Psoas muscle (tissue), 8 donors: ENCODE results near the gene PON3. TPM values are rescaled to one million over a fixed set of nuclear protein-coding genes. Genes with fewer than 3 reads are reported as not detected.

Experiments
- ATAC-seq, 4 donors: fragments of 200-7000 bp; cut with Tn5 transposase; one replicate each; pipeline ENCODE4 v1.9.1; 2020; ENCODE audit warnings: moderate library complexity in 3 of 4, mild to moderate bottlenecking in 2 of 4
- DNase-seq, 2 donors: peaks; one replicate each; pipeline ENCODE4 v3.0.0-alpha.2; 2020
- H3K27ac ChIP-seq: fragments of 200-600 bp; one replicate; pipeline ENCODE4 v1.8.0; 2022
- H3K27me3 ChIP-seq, 3 donors: fragments of 200-600 bp in 1 of 3; one replicate each; pipeline versions ENCODE4 v1.6.1 to v1.8.0; 2013 to 2022; ENCODE audit warnings: low read length in 2 of 3, mild to moderate bottlenecking in 2 of 3, moderate library complexity in 1 of 3; ENCODE audit not compliant: insufficient read depth in 3 of 3
- H3K36me3 ChIP-seq, 2 donors: fragments of 200-600 bp in 1 of 2; one replicate each; pipeline versions ENCODE4 v1.6.1 to v1.8.0; 2013 to 2022; ENCODE audit warnings: low read depth in 1 of 2, mild to moderate bottlenecking in 1 of 2, moderate library complexity in 1 of 2; ENCODE audit not compliant: insufficient read depth in 1 of 2
- H3K4me1 ChIP-seq: fragments of 200-600 bp; one replicate; pipeline ENCODE4 v1.8.0; 2022
- H3K4me3 ChIP-seq: fragments of 200-600 bp; one replicate; pipeline ENCODE4 v1.8.0; 2022; ENCODE audit warnings: mild to moderate bottlenecking
- H3K9me3 ChIP-seq: fragments of 200-600 bp; one replicate; pipeline ENCODE4 v1.8.0; 2022
- CTCF ChIP-seq: fragments of 200-600 bp; IDR thresholded peaks from one replicate; pipeline ENCODE4 v1.8.0; 2022; ENCODE audit warnings: antibody characterized with exemption
- WGBS, 3 donors: extraction: QIAGEN DNeasy Blood & Tissue Kit; methylation state at CpG; one replicate each; pipeline versions ENCODE4 v1.1.6 to v1.1.7; 2013; 5-methylcytosine and 5-hydroxymethylcytosine counted together
- intact Hi-C, 2 donors: fragments of 100-400 bp; cut with DNase I; formaldehyde crosslinking; loops; one replicate each; pipeline versions ENCODE4 v1.11.0 to v1.14.2; 2022
- polyA plus RNA-seq, 3 donors: library from polyadenylated mRNA; stranded (reverse); fragments of 200-250 nt; gene quantifications; one replicate each; pipeline ENCODE4 v1.2.3, GENCODE V29; 2013
- total RNA-seq, 4 donors: library from RNA; stranded (reverse); fragmentation: NEBNext Ultra II Directional in 2 of 4; extraction: Animal tissue kit (Norgen Biotek cat#: 25700) in 2 of 4; gene quantifications; one replicate each; pipeline versions ENCODE4 v1.2.1 to v1.2.4, GENCODE V29; 2021 to 2023
- donor health status: healthy with polysubstance abuse.
- donor health status: DM: no; HTN: no; CAD: no; lungs with moderate emphysema.
- donor health status: Bipolar disorder and iron deficiency.
- donor health status: healthy.
- donor health status: DM: yes; HTN: yes; CAD: no.
- donor health status: DM: no; HTN: no; CAD: no.
- donor health status: DM: no; HTN: no; CAD: no.
- donor health status: DM: yes; HTN: yes; CAD: no.

PON3 gene
- total and polyA plus RNA-seq, 7 donors = 0.30 to 0.50 (median 0.46) TPM; not detected in 1

GRCh38 chr7:95342642-95343307 is 53.4 kb downstream of the PON3 start:
- Histone ChIP-seq H3K4me3 (no peak overlapping the region), H3K36me3 (no peaks in the 10 kb centered on the region), H3K4me1 (no peaks in the 10 kb centered on the region), H3K9me3 (no peaks in the 10 kb centered on the region), H3K27me3 (no peaks in the 10 kb centered on the region), H3K27ac (no peak overlapping the region)
- no peak for DNase-seq
- ATAC-seq = no peak
- intact Hi-C loops = no loop called here
- no peak for TF ChIP-seq CTCF
- WGBS, 3 donors = 78 to 79% (median 78%) methylated on average over 4 of the region's 4 CpGs

- WGBS, 3 donors = 91 to 93% (median 92%) methylated on average over 3 of the region's 3 CpGs
- no peak for DNase-seq
- Histone ChIP-seq H3K4me3 (no peak overlapping the region), H3K27me3 (no peaks in the 10 kb centered on the region), H3K27ac (no peak overlapping the region), H3K4me1 (no peaks in the 10 kb centered on the region), H3K36me3 (no peaks in the 10 kb centered on the region), H3K9me3 (no peaks in the 10 kb centered on the region)
- TF ChIP-seq CTCF = no peak
- no peak for ATAC-seq
- intact Hi-C loops = no loop called here
These were observed 54.1 kb downstream of the PON3 start for GRCh38 chr7:95342029-95342428.

- ATAC-seq (no peak), DNase-seq (no peak)
- intact Hi-C loops = no loop called here
- Histone ChIP-seq H3K36me3 (no peaks in the 10 kb centered on the region), H3K4me1 (no peaks in the 10 kb centered on the region), H3K27ac (no peak overlapping the region), H3K4me3 (no peak overlapping the region), H3K27me3 (no peaks in the 10 kb centered on the region), H3K9me3 (no peaks in the 10 kb centered on the region)
- WGBS, 3 donors = 95 to 100% (median 98%) methylated on average over 2 of the region's 2 CpGs
- no peak for TF ChIP-seq CTCF
These were observed 55.7 kb downstream of the PON3 start for GRCh38 chr7:95340491-95340890.

GRCh38 chr7:95338832-95339231 is 57.3 kb downstream of the PON3 start:
- H3K4me1 ChIP-seq = no peaks in the 10 kb centered on the region
- no peak overlapping the region for H3K27ac ChIP-seq
- H3K36me3 ChIP-seq = no peaks in the 10 kb centered on the region
- ATAC-seq = no peak
- H3K9me3 ChIP-seq = no peaks in the 10 kb centered on the region
- 78 to 86% (median 81%) methylated on average over 3 of the region's 3 CpGs for WGBS, 3 donors
- no peaks in the 10 kb centered on the region for H3K27me3 ChIP-seq
- DNase-seq = no peak
- intact Hi-C loops = no loop called here
- TF ChIP-seq CTCF = no peak
- H3K4me3 ChIP-seq = no peak overlapping the region

- H3K27me3 ChIP-seq = no peaks in the 10 kb centered on the region
- H3K27ac ChIP-seq = no peak overlapping the region
- H3K9me3 ChIP-seq = no peaks in the 10 kb centered on the region
- peaks cover under 1% of the 10 kb centered on the region for H3K4me1 ChIP-seq
- H3K4me3 ChIP-seq = no peak overlapping the region
- ATAC-seq (no peak), DNase-seq (no peak)
- no peak for TF ChIP-seq CTCF
- intact Hi-C loops = no loop called here
- no peaks in the 10 kb centered on the region for H3K36me3 ChIP-seq
These were observed 61.1 kb downstream of the PON3 start for GRCh38 chr7:95335093-95335492.
